ENCODE results near the gene METTL15. TPM values are rescaled to one million over a fixed set of nuclear protein-coding genes. Genes with fewer than 3 reads are reported as not detected.
"Not testable (repeated sequence)": the region's sequence is repeated elsewhere in the genome, so short reads cannot be mapped to it uniquely, and the experiment has no call there.

The METTL15 gene
- total RNA-seq, 6 experiments from 2014 or later, result 6.5 to 12.0 (median 7.9) TPM

- WGBS (ENCODE audit: insufficient coverage, low coverage, low lambda C conversion rate, missing lambda C conversion rate), result 80% methylated on average over 5 of the region's 5 CpGs
- intact Hi-C loops (cut with DNase I), result no loop called here
- TF ChIP-seq POLR2A (IDR thresholded peaks at IDR 0.05) (no peak), CTCF (IDR thresholded peaks at IDR 0.05) (no peak)
- Histone ChIP-seq H3K27ac (no peak overlapping the region), H3K4me3 (no peak overlapping the region), H3K36me3 (no peaks in the 10 kb centered on the region), H3K9me3 (no peaks in the 10 kb centered on the region), H3K27me3 (no peaks in the 10 kb centered on the region), H3K4me1 (no peaks in the 10 kb centered on the region)
- DNase-seq (no peak), ATAC-seq (no peak)
Measured at GRCh38 chr11:28347371-28347770, 239.2 kb downstream of the METTL15 start.

DNA sequence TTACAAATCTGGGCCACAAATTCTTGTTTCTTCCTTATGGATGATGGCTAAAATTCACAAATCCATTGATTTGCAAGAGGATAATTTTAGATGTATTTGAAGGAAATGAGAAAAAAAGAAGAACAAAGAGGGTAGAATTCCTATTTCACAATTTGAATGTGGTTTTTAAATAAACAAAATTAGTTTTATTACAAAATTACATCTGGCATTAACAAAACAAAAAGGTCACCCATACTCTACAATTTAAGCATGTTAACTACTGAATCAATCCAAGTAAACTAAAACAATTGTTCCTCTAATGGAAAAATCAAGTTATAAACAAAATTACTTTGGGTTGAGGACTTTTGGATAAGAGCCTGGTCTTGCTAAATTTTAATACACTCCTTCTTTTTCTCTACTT lies 242.0 kb downstream of the METTL15 start:
- Histone ChIP-seq H3K9me3 (no peaks in the 10 kb centered on the region), H3K36me3 (no peaks in the 10 kb centered on the region), H3K27ac (no peak overlapping the region), H3K4me1 (no peaks in the 10 kb centered on the region), H3K4me3 (no peak overlapping the region), H3K27me3 (no peaks in the 10 kb centered on the region)
- ATAC-seq (no peak), DNase-seq (no peak)
- no peak for TF ChIP-seq POLR2A (IDR thresholded peaks at IDR 0.05)
- TF ChIP-seq CTCF (IDR thresholded peaks at IDR 0.05), result no peak
- intact Hi-C loops (cut with DNase I), result no loop called here

- Histone ChIP-seq H3K4me1 (no peaks in the 10 kb centered on the region), H3K36me3 (no peaks in the 10 kb centered on the region), H3K4me3 (no peak overlapping the region), H3K27ac (no peak overlapping the region), H3K9me3 (no peaks in the 10 kb centered on the region), H3K27me3 (no peaks in the 10 kb centered on the region)
- intact Hi-C loops (cut with DNase I), result no loop called here
- DNase-seq (no peak), ATAC-seq (no peak)
- WGBS (ENCODE audit: insufficient coverage, low coverage, low lambda C conversion rate, missing lambda C conversion rate), result 88% methylated on average over 2 of the region's 2 CpGs
- TF ChIP-seq POLR2A (IDR thresholded peaks at IDR 0.05) (no peak), CTCF (IDR thresholded peaks at IDR 0.05) (no peak)
Measured at GRCh38 chr11:28353991-28354390, 245.8 kb downstream of the METTL15 start.

DNA sequence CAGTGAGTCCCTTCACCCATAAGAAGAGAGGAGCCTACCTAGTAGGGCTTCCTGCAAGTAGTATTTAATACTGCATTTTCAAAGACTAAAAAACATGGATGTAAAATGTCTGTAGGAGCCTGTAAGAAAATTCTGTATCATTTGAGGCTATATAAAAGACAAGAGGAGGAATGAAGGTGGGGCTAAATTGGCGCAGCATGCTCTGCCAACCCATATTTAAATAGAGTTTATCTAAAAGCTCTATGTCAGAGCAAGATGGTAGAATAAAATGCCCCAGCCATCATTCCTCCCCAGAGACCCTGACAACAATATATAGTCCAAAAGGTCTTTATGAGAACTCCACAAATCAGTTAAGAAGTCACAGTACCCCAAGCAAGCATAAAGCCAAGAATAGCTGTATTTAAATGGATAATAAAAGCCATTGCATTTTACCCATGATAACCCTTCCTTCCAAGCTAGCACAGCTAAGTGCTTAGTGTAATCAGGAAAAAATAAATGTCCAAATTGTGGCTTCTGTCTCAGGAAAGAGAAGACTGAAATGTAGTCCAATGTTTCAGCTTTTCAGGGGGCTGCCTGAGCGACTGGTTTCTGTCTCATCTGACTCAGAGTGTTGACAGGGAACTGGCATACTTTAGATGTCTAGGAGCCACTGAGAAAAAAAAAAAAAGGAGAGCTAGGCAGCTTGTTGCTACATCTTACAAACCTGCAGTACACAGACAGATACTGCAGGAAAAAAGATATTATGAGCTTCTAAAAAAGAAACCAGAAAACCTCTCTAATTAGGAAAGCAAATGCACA lies 258.6 kb downstream of the METTL15 start:
- no peaks in the 10 kb centered on the region for H3K36me3 ChIP-seq
- ATAC-seq (no peak), DNase-seq (no peak)
- intact Hi-C loops (cut with DNase I), result no loop called here
- H3K9me3 ChIP-seq, result no peaks in the 10 kb centered on the region
- no peak for TF ChIP-seq POLR2A (IDR thresholded peaks at IDR 0.05)
- TF ChIP-seq CTCF (IDR thresholded peaks at IDR 0.05), result no peak
- H3K4me1 ChIP-seq, result no peaks in the 10 kb centered on the region
- 79% methylated on average over 2 of the region's 2 CpGs for WGBS (ENCODE audit: insufficient coverage, low coverage, low lambda C conversion rate, missing lambda C conversion rate)
- H3K4me3 ChIP-seq, result no peak overlapping the region
- no peaks in the 10 kb centered on the region for H3K27me3 ChIP-seq
- no peak overlapping the region for H3K27ac ChIP-seq

GRCh38 chr11:28378095-28378494 lies 269.9 kb downstream of the METTL15 start:
- H3K36me3 ChIP-seq; H3K27me3 ChIP-seq; H3K27ac ChIP-seq; H3K4me3 ChIP-seq; intact Hi-C loops (cut with DNase I); H3K4me1 ChIP-seq; H3K9me3 ChIP-seq; ATAC-seq; DNase-seq: not testable (repeated sequence)
- WGBS (ENCODE audit: insufficient coverage, low coverage, low lambda C conversion rate, missing lambda C conversion rate), result no CpG with 5 or more reads among the region's 14 CpGs

Small RNA genes within 50 kb of the gene (small RNA-seq; reads per million reads assigned to genes)
- 0 reads per million in 2 experiments for gene AC023206.1

Other genes with a start within 250 kb of the METTL15 start
- gene KIF18A, start 232 bp upstream of the METTL15 start, total RNA-seq, result under 1 TPM; 0.11 to 0.81 (median 0.23) TPM